DMS53 treated with DMSO at 0.1 percent for 48 hours (cell line): ENCODE data around the gene CBR1.
"Not testable (repeated sequence)": the region's sequence is repeated elsewhere in the genome, so short reads cannot be mapped to it uniquely, and the experiment has no call there.

Source experiments
- DNase-seq: peaks from one replicate; lab custom pipeline; 2025; ENCODE audit not compliant: unreplicated experiment; lab: John Stamatoyannopoulos, UW

The CBR1 gene

DNA sequence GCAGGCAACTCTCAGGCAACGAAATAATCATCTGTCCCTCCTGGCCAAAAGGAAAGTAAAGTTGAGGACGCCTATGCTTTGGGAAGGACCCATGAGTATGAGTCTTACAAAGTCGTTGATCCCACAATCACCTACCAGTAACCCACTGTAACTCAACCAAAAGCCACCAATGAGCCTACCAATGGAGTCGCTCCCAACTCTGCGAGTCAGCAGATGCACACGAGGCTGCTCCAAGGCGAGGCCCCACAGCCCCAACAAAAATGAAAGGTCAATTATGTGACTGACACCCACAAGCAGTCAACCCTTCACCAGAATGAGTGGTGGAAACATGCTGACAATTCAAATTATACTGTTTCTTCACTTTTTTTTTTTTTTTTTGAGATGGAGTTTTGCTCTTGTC is 21.5 kb upstream of the CBR1 start:
- no peak for DNase-seq

DNA sequence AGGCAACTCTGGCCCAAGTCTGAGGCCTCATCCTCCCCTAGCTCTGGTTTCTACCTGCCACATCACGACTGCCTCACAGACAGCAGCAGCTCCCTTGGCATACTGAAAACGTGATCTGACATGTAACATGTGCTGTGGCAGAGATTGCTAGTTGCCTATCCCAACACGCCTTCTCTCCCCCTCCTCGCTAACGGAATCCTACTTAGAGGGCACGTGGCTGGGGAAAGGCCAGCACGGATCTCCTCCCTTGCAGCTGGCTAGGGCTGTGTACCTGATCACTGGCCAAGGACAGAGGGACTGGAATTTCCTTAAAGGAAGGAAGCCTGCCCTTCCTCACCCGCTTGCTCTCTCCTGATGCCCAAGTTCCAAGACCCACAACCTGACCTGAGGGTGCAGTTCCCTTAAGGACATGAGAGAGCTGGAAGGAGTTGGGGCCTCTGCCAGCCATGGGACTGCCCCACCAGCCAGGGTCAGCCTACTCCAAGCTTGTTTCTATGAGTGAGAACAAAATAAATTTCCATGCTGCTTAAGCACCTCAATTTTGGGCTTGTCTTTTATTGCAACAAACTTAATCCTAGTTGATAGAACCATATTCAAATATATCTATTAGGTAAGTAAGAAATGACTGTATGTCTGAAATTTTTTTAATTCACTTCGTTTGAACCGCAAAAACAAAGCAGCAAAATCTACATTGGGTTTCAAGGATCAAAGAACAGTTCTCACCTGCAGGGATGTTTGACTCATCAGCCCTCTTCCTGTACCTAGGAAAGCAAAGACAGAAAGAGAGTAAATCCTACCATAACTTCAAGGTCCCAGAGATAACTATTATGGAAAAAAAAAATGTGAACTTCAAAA is 16.7 kb upstream of the CBR1 start:
- no peak for DNase-seq

DNA sequence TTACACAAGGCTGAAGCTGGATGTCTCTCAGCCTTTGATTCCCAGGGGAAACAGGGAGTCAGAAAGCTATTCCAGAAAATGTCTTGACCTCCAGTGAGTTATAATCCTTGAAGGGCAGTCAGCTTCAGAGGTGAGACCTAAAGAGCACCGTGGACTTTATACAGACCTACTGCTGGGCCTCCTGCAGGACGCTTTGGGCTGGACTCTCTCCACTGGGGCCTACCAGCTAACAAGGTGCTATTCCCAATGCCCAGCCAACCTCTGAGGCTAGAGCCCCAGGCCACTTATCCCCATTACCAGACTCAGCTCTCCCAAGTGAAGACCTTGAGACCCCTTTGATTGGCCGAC is 16.1 kb upstream of the CBR1 start:
- no peak for DNase-seq

DNA sequence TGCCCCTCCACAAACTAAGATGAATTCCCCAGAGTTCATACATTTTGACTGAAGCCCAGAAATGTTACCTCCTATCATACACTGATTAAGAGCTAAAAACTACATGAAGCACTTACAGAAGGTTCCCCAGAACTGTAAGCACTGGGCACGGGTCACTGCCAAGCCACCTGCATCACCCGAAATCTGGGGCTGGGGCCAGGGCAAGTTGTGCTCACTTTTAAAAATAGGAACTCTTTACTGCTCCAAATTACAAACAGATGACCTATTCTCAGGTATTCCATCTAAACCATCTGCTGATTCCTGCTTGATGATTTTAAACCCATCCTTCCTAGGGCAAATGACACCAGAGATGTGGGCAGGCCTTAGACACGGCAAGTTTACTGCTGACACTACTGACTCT is 14.3 kb upstream of the CBR1 start:
- no peak for DNase-seq

DNA sequence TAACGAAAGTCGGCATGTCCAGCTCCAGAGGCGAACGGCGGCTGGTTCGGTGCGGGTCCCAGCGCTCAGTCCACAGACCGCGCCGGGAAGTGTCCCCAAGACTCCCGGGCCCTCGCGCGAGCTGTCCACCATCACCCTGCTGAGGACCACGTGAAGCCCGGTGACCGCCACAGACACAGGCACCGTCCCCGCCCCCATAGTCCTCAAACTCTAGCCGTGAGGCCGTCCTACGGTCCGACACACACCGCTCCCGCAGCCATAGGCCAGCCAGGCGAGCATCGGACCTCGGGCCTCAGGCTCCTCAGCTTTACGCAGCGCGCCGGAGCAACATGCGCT is 10.0 kb upstream of the CBR1 start:
- DNase-seq = no peak

DNA sequence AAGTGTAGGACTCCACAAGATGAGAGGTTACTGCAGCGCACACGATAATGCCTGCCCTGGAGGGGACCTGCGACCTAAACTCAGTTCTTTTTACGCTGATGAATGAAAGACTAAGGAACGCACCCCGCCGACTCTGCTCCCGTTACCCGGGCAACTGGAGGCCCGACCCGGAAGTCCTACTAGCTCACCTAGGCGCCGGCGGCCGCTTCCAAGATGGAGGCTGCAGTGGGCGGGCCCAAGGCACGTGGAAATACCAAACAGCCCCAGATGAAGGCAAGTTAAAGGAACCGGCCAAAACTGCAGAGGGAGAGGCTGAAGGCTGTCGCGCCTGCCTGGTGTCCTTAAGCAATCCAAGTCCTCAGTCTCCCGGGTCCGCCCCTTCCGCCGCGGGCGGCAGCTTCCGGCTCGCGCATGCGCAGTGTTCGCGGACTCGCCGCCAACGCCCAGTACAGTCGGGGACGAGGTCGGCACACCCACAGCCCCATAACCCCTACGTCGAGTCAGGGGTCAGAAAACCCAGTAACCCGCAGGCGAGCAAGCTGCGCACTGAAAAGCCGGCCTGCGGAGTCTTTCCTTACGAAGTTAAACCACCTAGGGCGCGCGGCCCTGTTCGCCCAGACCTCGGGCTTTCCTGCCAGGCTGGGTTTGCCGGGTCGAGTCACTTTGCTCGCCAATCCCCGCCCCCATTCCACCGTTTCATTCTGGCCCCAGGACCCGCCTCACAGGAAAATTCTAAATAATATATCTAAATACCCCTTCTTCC is 9.5 kb upstream of the CBR1 start, which contains the start of gene SETD4:
Gene SETD4, minus strand, starts transcription at position 368 of the 763 bp plus-strand sequence. CDS start 1,638 bp downstream, outside the sequence.
- DNase-seq = peak; percentile 86

DNA sequence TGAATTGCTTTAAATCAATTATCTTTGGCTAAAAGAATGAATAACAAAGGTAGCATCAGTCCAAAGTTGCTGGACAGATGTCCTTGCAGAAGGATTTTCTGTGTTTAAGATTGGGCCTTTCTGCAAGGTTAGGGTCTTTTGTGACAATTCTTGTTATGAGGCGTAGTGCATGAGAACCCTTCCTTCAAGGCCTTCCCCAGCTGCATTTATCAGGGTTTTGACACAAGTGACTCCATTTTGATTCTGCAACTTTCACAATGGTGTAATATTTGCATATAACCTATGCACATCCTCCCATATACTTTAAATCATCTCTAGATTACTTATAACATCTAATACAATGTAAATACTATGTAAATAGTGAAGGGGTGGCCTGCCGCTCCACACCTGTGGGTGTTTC is 8.4 kb upstream of the CBR1 start:
- no peak for DNase-seq

DNA sequence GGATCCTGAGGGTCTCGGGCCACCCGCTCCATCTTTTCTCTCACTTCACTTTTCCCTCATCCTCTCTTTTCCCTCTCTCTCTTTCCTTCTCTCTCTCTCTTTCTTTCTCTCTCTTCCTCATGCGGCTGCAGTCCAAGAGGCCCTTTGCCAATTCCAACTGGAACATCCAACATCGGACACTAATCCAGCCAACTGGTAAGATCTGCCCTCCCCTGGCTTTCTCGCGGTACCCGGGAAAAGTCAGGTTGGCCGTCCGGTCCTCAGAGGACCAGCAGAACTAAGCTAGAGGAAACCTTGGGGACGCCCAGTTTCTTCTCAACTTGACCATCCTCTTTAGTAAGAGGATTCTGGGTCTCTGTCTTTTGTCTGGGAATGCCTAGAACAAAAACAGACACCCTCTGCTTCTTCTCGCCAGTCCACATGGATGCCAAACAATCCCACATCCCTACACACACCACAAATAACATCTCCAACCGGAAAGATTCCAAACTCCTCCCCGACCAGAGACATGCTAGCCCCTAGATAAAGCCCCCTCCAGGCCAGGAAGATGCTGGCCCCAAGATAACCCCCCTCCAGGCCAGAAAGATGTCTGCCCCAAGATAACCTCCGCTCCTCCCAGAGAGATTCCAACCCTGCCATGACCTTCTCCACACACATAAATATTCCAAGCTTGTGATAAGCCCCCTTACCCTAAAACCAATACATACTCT is 6.3 kb upstream of the CBR1 start:
- DNase-seq = no peak

DNA sequence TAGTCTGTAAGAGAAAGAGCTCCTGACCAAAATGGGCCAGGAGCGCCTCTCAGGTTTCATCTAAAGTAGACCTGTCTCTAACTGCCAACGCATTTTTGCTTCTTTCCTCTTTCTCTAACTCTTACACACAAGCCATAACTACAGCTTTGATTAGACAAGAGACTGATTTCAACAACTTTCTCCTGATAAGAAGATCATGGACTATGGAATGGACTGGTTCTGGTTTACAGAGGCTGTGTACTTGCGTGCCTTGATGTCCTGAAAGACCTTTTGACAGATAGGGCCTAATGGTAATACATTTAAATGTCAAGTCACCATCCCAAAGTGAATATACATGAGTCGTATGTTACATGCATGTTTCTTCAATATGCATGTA is 5.8 kb upstream of the CBR1 start:
- no peak for DNase-seq

DNA sequence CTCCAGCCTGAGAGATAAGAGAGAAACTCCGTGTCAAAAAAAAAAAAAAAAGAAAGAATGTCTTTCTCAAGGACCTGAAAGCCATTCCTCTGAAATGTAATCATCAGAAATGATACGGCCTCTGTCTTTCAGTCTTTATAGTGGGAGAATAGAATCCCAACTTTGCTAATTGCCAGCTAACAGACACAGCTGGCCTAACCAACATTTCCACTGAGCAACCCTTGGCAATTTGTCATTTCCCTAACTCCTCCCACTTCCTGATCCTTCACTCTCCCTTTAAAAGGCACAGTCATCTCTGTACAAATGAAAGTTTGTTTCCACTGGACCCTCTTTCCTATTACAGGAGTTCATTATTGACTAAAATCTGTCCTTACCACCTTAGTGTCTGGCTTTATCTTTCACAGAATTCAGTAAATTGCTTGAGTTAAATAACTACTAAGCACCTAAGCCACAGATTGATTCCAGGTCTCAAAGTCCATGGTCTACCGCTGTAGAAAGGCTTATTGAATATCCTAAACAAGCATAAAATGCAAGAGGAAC is 4.3 kb upstream of the CBR1 start:
- no peak for DNase-seq

DNA sequence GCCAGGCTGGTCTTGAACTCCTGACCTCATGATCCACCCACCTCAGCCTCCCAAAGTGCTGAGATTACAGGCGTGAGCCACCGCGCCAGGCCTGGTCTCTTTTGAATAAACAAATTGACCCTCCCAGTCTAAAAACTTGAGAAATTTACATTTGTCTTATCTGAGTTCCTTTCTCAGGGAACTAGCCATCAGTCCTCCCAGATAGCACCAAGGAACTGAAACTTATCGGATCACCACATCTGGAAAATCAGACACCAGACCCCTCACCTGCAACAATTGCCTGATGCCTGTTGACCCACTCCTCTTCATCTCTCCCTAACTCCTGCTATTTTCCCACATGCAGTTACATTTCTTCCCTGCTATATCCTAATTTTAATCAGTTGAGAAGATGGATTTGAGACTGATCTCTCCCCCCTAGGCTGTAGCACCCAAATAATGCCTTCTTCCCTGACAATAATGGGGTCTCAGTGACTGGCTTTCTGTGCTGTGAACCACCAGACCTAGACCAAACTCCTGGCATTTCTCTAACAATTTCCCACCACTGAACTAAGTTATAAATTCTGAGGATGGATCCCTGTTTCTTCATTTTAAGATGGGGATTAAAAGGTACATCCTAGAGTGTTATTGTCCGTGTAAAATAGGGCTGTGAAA is 951 bp upstream of the CBR1 start:
- no peak for DNase-seq

DNA sequence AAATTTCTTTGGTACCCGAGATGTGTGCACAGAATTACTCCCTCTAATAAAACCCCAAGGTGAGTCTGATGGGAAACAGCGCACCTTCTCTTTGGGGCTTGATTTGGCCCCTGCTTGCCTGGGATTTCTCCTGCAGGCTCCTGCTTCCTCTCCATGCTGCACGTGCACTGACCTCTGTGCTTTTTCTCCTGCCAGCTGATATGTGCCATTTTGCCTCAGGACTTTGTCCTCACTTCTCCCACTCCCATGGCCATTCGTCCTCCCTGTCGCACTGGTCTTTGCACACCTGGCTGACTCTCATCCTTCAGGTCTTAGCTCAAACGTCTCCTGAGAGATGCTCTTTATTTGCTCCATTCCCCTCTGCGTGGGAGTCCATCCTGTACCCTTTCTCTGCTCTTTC is 1.2 kb downstream of the CBR1 start:
- DNase-seq = no peak

DNA sequence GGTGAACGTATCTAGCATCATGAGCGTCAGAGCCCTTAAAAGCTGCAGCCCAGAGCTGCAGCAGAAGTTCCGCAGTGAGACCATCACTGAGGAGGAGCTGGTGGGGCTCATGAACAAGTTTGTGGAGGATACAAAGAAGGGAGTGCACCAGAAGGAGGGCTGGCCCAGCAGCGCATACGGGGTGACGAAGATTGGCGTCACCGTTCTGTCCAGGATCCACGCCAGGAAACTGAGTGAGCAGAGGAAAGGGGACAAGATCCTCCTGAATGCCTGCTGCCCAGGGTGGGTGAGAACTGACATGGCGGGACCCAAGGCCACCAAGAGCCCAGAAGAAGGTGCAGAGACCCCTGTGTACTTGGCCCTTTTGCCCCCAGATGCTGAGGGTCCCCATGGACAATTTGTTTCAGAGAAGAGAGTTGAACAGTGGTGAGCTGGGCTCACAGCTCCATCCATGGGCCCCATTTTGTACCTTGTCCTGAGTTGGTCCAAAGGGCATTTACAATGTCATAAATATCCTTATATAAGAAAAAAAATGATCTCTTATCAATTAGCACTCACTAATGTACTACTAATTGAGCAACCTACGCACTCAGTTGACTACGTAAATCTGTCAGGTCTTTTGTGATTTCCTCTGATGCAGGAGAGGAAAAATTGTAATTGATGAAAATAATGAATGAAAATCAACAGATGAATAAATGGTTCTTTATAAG is 2.8 kb downstream of the CBR1 start:
- no peak for DNase-seq

DNA sequence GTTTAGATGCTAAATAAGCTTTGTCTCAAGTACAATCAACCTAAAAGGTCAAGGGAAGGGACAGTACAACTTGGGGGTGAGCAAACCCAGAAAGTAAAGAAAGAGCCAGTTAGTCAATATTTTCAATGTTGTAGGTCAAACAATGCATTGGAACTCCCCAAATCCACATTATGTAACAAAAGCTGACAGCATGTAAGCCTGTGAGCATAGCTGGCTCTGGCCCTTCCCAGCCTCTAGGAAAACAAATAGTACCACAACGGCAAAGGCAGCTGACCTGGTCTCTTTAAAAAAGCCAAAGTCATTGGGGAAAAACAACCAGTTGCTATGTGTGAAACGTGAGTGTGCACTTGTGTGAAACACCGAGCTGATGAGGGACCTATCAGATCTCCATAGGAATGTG is 3.4 kb downstream of the CBR1 start:
- DNase-seq = no peak

DNA sequence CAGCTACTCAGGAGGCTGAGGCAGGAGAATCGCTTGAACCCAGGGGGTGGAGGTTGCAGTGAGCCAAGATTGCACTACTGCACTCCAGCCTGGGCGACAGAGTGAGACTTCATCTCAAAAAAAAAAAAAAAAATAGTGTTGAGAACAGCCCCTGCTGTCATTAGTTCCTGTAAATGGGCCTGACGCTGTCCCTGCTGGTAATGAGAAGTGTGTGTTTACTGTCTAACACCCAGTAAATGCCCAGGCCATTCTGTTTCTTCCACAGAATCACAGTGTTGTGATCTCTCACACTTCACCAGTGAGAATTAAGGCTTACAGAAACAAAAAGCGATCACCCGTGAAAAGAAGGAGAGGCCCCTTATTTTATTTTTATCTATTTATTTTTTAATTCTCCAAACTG is 4.1 kb downstream of the CBR1 start:
- not testable (repeated sequence) for DNase-seq

DNA sequence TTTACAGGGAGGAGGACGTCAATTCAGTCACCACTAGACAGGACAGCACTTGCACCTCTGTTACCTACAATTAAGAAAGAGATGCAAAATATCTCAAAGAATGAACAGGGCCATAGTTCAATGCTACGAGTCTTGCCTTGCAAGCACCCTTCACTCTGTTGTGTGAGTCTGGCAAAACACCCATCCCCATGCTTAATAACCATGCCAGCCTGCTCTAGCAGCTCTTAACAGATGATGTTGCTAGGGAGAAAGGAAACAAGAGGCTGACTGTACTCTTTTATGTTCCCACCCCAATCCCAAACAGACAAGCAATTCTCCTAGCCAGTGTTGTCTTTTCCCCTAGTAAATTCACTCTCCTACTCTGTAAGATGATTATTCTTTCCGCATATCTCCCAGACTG is 5.3 kb downstream of the CBR1 start:
- no peak for DNase-seq

DNA sequence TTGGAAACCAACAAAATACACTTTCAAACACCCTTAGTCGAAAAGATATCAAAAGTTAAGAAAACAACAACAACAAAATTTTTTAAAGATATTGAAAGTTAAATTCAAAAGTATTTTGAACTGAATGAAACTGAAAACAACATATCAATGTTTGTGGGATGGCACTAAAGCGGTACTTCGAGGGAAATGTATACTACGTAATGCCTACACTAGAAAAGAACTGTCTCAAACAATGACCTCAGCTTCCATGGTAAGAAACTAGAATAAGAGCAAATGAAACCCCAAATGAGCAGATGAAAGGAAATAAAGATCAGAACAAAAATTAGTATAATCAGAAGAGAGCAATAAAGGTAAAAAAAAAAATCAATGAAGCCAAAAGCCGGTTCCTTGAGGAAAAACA is 6.1 kb downstream of the CBR1 start:
- DNase-seq = no peak

DNA sequence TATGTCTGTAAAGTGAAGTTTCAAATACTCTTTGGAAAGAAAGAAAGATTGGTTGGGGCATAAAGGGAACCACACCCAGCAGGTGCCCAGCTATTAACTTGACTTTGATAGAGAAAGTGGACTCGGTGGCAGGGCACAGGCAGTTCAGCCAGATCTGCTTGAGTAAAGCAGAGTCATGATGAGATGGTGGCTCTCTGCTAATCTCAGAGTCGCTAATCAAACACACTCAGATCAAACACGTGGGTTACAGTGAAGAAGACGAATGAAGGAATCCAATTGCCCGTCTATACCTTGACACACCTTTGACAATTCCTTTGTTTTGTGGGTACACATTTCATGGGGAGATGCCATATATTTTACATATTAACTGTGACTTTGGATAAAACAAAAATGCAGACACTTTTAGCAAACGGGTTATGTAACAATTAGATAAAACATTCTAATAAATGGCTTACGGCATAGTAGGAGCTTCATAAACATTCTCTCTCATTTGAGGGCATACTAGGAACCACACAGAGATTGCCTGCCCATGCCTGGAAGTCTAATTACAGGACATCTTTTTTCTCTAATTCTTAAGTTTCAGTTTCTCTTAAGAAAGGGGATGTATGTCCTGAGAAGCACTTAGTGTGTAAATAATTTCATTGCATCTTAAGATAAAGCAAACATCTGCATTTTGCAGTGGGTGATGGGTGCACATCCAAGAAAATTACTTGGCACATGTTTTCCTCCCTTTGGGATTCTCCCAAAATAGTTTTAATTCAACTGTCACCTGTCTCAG is 7.2 kb downstream of the CBR1 start:
- no peak for DNase-seq

DNA sequence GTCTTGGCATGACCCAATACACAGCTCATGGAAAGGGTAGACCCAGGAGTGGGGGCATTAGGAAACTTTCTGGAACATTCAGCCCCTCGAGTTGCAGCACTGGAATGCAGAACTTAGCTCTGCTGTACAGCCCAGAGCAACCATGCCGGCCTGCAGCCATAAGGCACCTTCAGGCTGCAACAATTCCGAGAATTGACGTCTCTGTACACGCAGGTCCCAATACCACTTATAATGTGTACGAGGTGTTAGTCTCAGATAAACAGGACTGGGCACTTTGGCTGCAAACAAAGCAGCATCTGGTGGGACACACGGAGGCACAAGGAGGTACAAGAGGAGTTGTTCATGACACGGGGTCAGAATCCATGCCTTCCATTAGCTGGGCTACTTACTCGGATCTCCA is 7.9 kb downstream of the CBR1 start:
- no peak for DNase-seq
